SJCRH30 (cell line): ENCODE data around the gene RCN2. TPM values are rescaled to one million over a fixed set of nuclear protein-coding genes. Genes with fewer than 3 reads are reported as not detected.

Experiments
- DNase-seq, 2 experiments: peaks; one replicate each; pipeline ENCODE4 v3.0.0-alpha.2; 2015 to 2020
- H3K27ac ChIP-seq: fragments of 250-450 bp; sonication (Bioruptor Pico); 2 replicates; pipeline ENCODE4 v1.5.1; 2020; ENCODE audit warnings: mild to moderate bottlenecking, moderate library complexity
- H3K27me3 ChIP-seq: fragments of 250-450 bp; sonication (Bioruptor Pico); 2 replicates; pipeline ENCODE4 v1.5.1; 2020; ENCODE audit warnings: mild to moderate bottlenecking, moderate library complexity
- H3K36me3 ChIP-seq: fragments of 250-450 bp; sonication (Bioruptor Pico); 2 replicates; pipeline ENCODE4 v1.5.1; 2020; ENCODE audit warnings: mild to moderate bottlenecking, moderate library complexity
- H3K4me1 ChIP-seq: fragments of 250-450 bp; sonication (Bioruptor Pico); 2 replicates; pipeline ENCODE4 v1.5.1; 2020; ENCODE audit warnings: mild to moderate bottlenecking, moderate library complexity
- H3K4me3 ChIP-seq: fragments of 250-450 bp; sonication (Bioruptor Pico); 2 replicates; pipeline ENCODE4 v1.5.1; 2020; ENCODE audit warnings: mild to moderate bottlenecking, moderate library complexity
- H3K9me3 ChIP-seq: fragments of 250-450 bp; sonication (Bioruptor Pico); replicated peaks from 2 replicates; pipeline ENCODE4 v1.5.1; 2020; ENCODE audit warnings: mild to moderate bottlenecking, moderate library complexity
- total RNA-seq: library from RNA; depleted of rRNA; stranded (reverse); fragments of >200 nt; shearing (Covaris generic); gene quantifications from 2 replicates; pipeline ENCODE4 v1.2.3, GENCODE V29; 2014

The RCN2 gene
- total RNA-seq, 1 experiment from 2014 or later = 159 TPM

GRCh38 chr15:76912430-76912829 is 19.1 kb upstream of the RCN2 start:
- H3K27ac ChIP-seq = no peak overlapping the region
- H3K27me3 ChIP-seq = 0 out of 2 replicates have a peak, but pooled peaks cover 4% of the 10 kb centered on the region
- no peaks in the 10 kb centered on the region for H3K36me3 ChIP-seq
- no peak for DNase-seq
- no peaks in the 10 kb centered on the region for H3K9me3 ChIP-seq
- H3K4me3 ChIP-seq = no peak overlapping the region
- no peaks in the 10 kb centered on the region for H3K4me1 ChIP-seq

- H3K9me3 ChIP-seq = no peaks in the 10 kb centered on the region
- H3K27ac ChIP-seq = no peak overlapping the region
- no peak for DNase-seq
Observed at GRCh38 chr15:76913737-76914136, 17.8 kb upstream of the RCN2 start.

GRCh38 chr15:76916369-76916768 is 15.2 kb upstream of the RCN2 start:
- no peak overlapping the region for H3K27ac ChIP-seq

More at GRCh38 chr15:76913737-76914136, 17.8 kb upstream of the RCN2 start:
- H3K27me3 ChIP-seq = 0 out of 2 replicates have a peak, but pooled peaks cover 4% of the 10 kb centered on the region
- no peaks in the 10 kb centered on the region for H3K36me3 ChIP-seq
- H3K4me1 ChIP-seq = no peaks in the 10 kb centered on the region
- H3K4me3 ChIP-seq = no peak overlapping the region

DNA sequence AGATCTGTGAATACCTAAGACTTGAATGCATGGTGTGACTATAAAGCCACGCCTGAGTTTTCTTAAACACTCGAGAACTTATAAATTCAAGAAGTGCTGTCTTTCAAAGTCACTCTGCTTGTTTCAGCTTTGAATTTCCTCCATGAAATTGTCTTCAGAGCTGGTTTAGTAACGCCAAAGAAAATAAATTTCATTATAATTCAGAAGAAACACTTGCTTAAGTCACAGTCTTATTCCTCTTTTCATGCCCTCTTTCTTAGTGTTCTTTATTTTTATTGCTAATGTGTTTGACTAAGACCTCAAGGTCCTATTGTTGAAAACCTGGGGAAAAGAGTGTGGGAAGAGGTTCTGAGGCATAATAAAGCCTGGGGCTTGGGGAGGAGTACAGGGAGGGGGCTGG is 3.3 kb upstream of the RCN2 start:
- Histone ChIP-seq H3K4me1 (no peaks in the 10 kb centered on the region; the same call in 1 of the 2 replicates), H3K4me3 (no peak overlapping the region), H3K36me3 (peaks cover under 1% of the 10 kb centered on the region; the same call in 1 of the 2 replicates), H3K9me3 (no peaks in the 10 kb centered on the region), H3K27ac (no peak overlapping the region), H3K27me3 (no peaks in the 10 kb centered on the region)
- DNase-seq = no peak

More at GRCh38 chr15:76916369-76916768, 15.2 kb upstream of the RCN2 start:
- H3K4me1 ChIP-seq = no peaks in the 10 kb centered on the region
- no peaks in the 10 kb centered on the region for H3K9me3 ChIP-seq
- H3K36me3 ChIP-seq = no peaks in the 10 kb centered on the region
- no peaks in the 10 kb centered on the region for H3K27me3 ChIP-seq
- no peak overlapping the region for H3K4me3 ChIP-seq
- no peak for DNase-seq

GRCh38 chr15:76929011-76929760 is 2.4 kb upstream of the RCN2 start:
- Histone ChIP-seq H3K27me3 (no peaks in the 10 kb centered on the region), H3K4me3 (no peak overlapping the region), H3K27ac (no peak overlapping the region), H3K36me3 (peaks cover 6% of the 10 kb centered on the region; the same call in 1 of the 2 replicates), H3K9me3 (no peaks in the 10 kb centered on the region), H3K4me1 (no peaks in the 10 kb centered on the region; the same call in 1 of the 2 replicates)
- DNase-seq = no peak

- Histone ChIP-seq H3K4me3 (peak overlapping the region; percentile 65), H3K4me1 (no peaks in the 10 kb centered on the region; the same call in 1 of the 2 replicates), H3K27ac (peak overlapping the region; percentile 39; the same call in 1 of the 2 replicates), H3K27me3 (no peaks in the 10 kb centered on the region), H3K9me3 (no peaks in the 10 kb centered on the region), H3K36me3 (peaks cover 18% of the 10 kb centered on the region)
- DNase-seq = no peak
Observed at GRCh38 chr15:76930831-76931396, 635 bp upstream of the RCN2 start.

DNA sequence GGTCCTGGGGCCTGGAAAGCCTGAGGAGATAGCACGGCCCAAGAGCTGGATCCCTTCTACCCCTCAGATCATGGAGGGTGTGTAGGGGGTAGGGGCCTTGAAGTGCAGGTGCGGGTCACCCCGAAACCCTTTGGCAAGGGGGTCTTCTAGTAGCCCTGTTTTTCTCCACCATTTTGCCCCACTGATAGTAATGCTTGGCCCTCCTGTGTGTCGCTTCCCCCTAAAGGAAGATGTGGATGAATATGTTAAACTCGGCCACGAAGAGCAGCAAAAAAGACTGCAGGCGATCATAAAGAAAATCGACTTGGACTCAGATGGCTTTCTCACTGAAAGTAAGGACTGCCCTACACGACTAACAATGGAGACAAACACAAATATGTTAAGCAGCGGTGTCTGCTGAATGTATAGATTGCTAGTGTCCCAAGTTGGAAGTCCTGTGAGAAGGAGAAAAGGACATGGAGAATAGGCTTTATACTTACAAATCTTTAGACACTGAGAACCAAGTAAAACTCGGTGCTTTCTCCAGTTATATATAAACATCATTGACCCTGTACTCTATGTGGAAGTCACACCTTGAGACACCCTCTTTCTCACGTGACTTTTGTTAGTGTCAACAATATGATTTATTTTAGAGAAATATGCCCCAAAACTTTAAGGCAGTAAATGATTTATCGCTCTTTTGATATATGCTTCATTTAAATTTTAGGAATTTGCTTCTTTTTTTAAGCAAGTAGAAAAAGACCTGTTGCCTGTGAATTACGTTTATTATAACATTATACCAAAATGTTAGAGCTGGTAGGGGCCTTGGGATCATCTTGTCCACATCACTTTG is 802 bp downstream of the RCN2 start:
- peak overlapping the region; percentile 13; the same call in 1 of the 2 replicates for H3K27ac ChIP-seq
- DNase-seq = peak in 1 of 2 experiments; percentile 39
- H3K4me1 ChIP-seq = no peaks in the 10 kb centered on the region; the same call in 1 of the 2 replicates
- H3K4me3 ChIP-seq = peak overlapping the region; percentile 65
- H3K27me3 ChIP-seq = no peaks in the 10 kb centered on the region
- peaks cover 25% of the 10 kb centered on the region for H3K36me3 ChIP-seq
- H3K9me3 ChIP-seq = no peaks in the 10 kb centered on the region

- Histone ChIP-seq H3K9me3 (no peaks in the 10 kb centered on the region), H3K27ac (no peak overlapping the region), H3K36me3 (peaks cover 35% of the 10 kb centered on the region), H3K27me3 (no peaks in the 10 kb centered on the region), H3K4me1 (no peaks in the 10 kb centered on the region; the same call in 1 of the 2 replicates), H3K4me3 (no peak overlapping the region)
- DNase-seq = no peak
Observed at GRCh38 chr15:76935620-76936019, 4.1 kb downstream of the RCN2 start.

DNA sequence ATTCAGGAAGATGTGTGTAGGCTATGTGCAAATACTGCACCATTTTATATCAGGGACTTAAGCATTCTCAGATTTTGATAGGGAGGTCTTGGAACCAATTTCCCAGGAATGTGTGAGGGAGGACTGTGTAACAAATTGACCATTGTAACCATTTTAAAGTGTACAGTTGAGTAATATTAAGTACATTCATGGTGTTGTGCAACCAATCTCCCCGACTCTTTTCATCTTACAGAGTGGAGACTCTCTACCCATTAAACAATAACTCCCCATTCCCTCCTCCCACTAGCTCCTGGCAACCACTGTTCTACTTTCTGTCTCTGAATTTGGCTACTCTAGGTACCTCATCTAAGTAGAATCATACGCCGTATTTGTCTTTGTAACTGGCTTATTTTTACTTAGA is 5.1 kb downstream of the RCN2 start:
- Histone ChIP-seq H3K27ac (no peak overlapping the region), H3K4me3 (no peak overlapping the region), H3K4me1 (no peaks in the 10 kb centered on the region; the same call in 1 of the 2 replicates), H3K9me3 (no peaks in the 10 kb centered on the region), H3K36me3 (peaks cover 36% of the 10 kb centered on the region), H3K27me3 (no peaks in the 10 kb centered on the region)
- no peak for DNase-seq

GRCh38 chr15:76938752-76939151 is 7.2 kb downstream of the RCN2 start:
- DNase-seq = no peak
- H3K36me3 ChIP-seq = peaks cover 40% of the 10 kb centered on the region

DNA sequence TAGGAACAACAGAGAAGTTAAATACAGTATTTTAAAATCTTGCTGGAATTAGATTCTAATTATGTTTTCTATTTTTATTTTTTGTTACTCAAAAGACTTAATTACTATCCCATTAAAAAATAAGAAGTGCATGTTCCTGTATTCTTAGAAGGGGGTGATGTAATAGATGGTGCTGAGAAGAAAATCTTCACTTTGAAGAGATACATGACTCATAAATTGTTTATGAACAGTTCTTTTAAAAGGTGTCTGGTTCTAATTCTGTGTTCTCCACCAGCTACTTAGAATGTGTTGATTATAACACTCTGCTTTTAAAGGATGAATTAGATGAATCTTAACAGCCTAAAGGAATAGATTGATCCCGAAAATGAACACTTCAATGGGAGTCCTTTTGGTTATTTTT is 8.2 kb downstream of the RCN2 start:
- DNase-seq = no peak
- no peaks in the 10 kb centered on the region; the same call in 1 of the 2 replicates for H3K9me3 ChIP-seq

More at GRCh38 chr15:76938752-76939151, 7.2 kb downstream of the RCN2 start:
- no peaks in the 10 kb centered on the region for H3K4me1 ChIP-seq
- no peak overlapping the region for H3K4me3 ChIP-seq
- H3K9me3 ChIP-seq = no peaks in the 10 kb centered on the region
- no peaks in the 10 kb centered on the region for H3K27me3 ChIP-seq
- no peak overlapping the region for H3K27ac ChIP-seq

DNA sequence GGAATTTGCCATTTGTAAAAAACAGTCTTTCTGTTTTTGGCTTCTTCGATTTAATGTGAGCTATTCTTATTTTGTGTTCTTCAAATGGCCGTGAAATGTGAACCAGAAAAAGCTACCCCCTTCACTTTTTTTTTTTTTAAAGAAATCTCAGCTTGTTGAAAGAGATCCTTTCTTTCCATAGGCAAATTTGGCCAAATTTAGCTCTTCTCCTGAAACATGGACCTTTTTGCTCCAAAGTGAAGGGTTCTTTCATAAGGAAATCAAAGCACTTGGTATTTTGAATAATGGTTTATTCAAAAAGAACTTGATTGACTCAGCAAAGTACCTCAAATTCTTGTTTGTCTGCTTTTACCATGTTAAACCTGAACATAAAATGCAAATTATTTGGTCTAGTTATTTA is 10.1 kb downstream of the RCN2 start:
- Histone ChIP-seq H3K27me3 (no peaks in the 10 kb centered on the region), H3K4me1 (no peaks in the 10 kb centered on the region), H3K4me3 (no peak overlapping the region), H3K9me3 (no peaks in the 10 kb centered on the region; the same call in 1 of the 2 replicates), H3K36me3 (peaks cover 41% of the 10 kb centered on the region), H3K27ac (no peak overlapping the region)
- DNase-seq = no peak

More for the DNA sequence above, 8.2 kb downstream of the RCN2 start:
- Histone ChIP-seq H3K4me1 (no peaks in the 10 kb centered on the region), H3K27me3 (no peaks in the 10 kb centered on the region), H3K27ac (no peak overlapping the region), H3K36me3 (peaks cover 44% of the 10 kb centered on the region), H3K4me3 (no peak overlapping the region)

- Histone ChIP-seq H3K4me3 (no peak overlapping the region), H3K27ac (no peak overlapping the region), H3K4me1 (no peaks in the 10 kb centered on the region), H3K27me3 (no peaks in the 10 kb centered on the region), H3K9me3 (no peaks in the 10 kb centered on the region; the same call in 1 of the 2 replicates), H3K36me3 (peaks cover 38% of the 10 kb centered on the region)
- no peak for DNase-seq
Observed at GRCh38 chr15:76942331-76942730, 10.8 kb downstream of the RCN2 start.

- Histone ChIP-seq H3K4me3 (no peak overlapping the region), H3K4me1 (no peaks in the 10 kb centered on the region), H3K9me3 (no peaks in the 10 kb centered on the region; the same call in 1 of the 2 replicates), H3K36me3 (peaks cover 50% of the 10 kb centered on the region), H3K27me3 (no peaks in the 10 kb centered on the region), H3K27ac (no peak overlapping the region)
- DNase-seq = no peak
Observed at GRCh38 chr15:76945494-76946093, 14.0 kb downstream of the RCN2 start.
